HEK293 (cell line): ENCODE measurements around the gene GIT1.

Source experiments
- SALL2 ChIP-seq: fragments of 450-650 bp; formaldehyde crosslinking; IDR thresholded peaks from 2 replicates; pipeline ENCODE4 v1.5.0; 2017; ENCODE audit warnings: missing biosample characterization, mild to moderate bottlenecking, missing genetic modification characterization, borderline replicate concordance
- YY1 ChIP-seq: fragments of 450-650 bp; formaldehyde crosslinking; IDR thresholded peaks from 2 replicates; pipeline ENCODE4 v1.5.1; 2018; ENCODE audit warnings: missing biosample characterization, missing genetic modification characterization
- ZNF114 ChIP-seq: fragments of 450-650 bp; formaldehyde crosslinking; IDR thresholded peaks from 2 replicates; pipeline ENCODE4 v1.5.0; 2017; ENCODE audit warnings: missing biosample characterization, missing genetic modification characterization
- ZNF433 ChIP-seq: fragments of 450-650 bp; formaldehyde crosslinking; IDR thresholded peaks from 2 replicates; pipeline ENCODE4 v1.5.1; 2016; ENCODE audit warnings: missing biosample characterization, missing genetic modification characterization, low read depth
- ZNF544 ChIP-seq: fragments of 450-650 bp; formaldehyde crosslinking; IDR thresholded peaks from 2 replicates; pipeline ENCODE4 v1.5.0; 2017; ENCODE audit warnings: missing biosample characterization, missing genetic modification characterization
- ZNF776 ChIP-seq: fragments of 450-650 bp; formaldehyde crosslinking; IDR thresholded peaks from 2 replicates; pipeline ENCODE4 v1.5.0; 2017; ENCODE audit warnings: missing biosample characterization, missing genetic modification characterization, borderline replicate concordance
- TF ChIP-seq, protein P1 (sequence below): fragments of 450-650 bp; formaldehyde crosslinking; IDR thresholded peaks from 2 replicates; pipeline ENCODE4 v1.5.1; 2016; ENCODE audit warnings: missing biosample characterization, missing genetic modification characterization
- TF ChIP-seq, protein P2 (sequence below): fragments of 450-650 bp; formaldehyde crosslinking; IDR thresholded peaks from 2 replicates; pipeline ENCODE4 v1.5.1; 2016; ENCODE audit warnings: missing biosample characterization, missing genetic modification characterization, low read depth
- TF ChIP-seq, protein P3 (sequence below): fragments of 450-650 bp; formaldehyde crosslinking; IDR thresholded peaks from 2 replicates; pipeline ENCODE4 v1.5.1; 2016; ENCODE audit warnings: missing biosample characterization, missing genetic modification characterization
- TF ChIP-seq, protein P4 (sequence below): fragments of 450-650 bp; formaldehyde crosslinking; IDR thresholded peaks from 2 replicates; pipeline ENCODE4 v1.5.1; 2016; ENCODE audit warnings: missing biosample characterization, missing genetic modification characterization

DNA sequence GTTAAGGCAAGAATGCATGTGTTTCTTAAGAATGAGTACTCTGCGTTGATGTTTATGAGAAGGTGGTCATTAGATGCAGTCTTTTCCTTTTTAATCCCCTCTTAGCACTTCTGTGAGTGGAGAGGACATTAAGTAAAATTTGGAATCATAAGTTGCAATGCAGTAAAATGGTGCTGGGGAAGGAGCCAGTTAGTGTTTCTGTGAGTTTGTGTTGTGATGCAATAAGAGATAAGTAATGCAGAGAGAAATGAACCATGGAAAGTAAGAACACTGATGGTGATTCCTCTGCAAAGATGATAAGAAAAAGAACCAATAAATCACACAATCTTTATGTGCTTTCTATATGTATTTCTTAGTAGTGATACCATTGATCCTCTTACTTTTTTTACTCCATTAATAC, 42.6 kb downstream of the GIT1 start:
- TF ChIP-seq, protein P1, sequence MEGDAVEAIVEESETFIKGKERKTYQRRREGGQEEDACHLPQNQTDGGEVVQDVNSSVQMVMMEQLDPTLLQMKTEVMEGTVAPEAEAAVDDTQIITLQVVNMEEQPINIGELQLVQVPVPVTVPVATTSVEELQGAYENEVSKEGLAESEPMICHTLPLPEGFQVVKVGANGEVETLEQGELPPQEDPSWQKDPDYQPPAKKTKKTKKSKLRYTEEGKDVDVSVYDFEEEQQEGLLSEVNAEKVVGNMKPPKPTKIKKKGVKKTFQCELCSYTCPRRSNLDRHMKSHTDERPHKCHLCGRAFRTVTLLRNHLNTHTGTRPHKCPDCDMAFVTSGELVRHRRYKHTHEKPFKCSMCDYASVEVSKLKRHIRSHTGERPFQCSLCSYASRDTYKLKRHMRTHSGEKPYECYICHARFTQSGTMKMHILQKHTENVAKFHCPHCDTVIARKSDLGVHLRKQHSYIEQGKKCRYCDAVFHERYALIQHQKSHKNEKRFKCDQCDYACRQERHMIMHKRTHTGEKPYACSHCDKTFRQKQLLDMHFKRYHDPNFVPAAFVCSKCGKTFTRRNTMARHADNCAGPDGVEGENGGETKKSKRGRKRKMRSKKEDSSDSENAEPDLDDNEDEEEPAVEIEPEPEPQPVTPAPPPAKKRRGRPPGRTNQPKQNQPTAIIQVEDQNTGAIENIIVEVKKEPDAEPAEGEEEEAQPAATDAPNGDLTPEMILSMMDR = no peak
- TF ChIP-seq ZNF114 (tag by site-specific recombination) (no peak), ZNF433 (no peak), ZNF776 (tag by site-specific recombination) (no peak), YY1 (tag by site-specific recombination) (no peak), ZNF544 (tag by site-specific recombination) (no peak), SALL2 (tag by site-specific recombination) (no peak)
- TF ChIP-seq, protein P2, sequence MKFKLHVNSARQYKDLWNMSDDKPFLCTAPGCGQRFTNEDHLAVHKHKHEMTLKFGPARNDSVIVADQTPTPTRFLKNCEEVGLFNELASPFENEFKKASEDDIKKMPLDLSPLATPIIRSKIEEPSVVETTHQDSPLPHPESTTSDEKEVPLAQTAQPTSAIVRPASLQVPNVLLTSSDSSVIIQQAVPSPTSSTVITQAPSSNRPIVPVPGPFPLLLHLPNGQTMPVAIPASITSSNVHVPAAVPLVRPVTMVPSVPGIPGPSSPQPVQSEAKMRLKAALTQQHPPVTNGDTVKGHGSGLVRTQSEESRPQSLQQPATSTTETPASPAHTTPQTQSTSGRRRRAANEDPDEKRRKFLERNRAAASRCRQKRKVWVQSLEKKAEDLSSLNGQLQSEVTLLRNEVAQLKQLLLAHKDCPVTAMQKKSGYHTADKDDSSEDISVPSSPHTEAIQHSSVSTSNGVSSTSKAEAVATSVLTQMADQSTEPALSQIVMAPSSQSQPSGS (tag by site-specific recombination) = no peak
- TF ChIP-seq, protein P3, sequence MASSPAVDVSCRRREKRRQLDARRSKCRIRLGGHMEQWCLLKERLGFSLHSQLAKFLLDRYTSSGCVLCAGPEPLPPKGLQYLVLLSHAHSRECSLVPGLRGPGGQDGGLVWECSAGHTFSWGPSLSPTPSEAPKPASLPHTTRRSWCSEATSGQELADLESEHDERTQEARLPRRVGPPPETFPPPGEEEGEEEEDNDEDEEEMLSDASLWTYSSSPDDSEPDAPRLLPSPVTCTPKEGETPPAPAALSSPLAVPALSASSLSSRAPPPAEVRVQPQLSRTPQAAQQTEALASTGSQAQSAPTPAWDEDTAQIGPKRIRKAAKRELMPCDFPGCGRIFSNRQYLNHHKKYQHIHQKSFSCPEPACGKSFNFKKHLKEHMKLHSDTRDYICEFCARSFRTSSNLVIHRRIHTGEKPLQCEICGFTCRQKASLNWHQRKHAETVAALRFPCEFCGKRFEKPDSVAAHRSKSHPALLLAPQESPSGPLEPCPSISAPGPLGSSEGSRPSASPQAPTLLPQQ (tag by site-specific recombination) = no peak
- TF ChIP-seq, protein P4, sequence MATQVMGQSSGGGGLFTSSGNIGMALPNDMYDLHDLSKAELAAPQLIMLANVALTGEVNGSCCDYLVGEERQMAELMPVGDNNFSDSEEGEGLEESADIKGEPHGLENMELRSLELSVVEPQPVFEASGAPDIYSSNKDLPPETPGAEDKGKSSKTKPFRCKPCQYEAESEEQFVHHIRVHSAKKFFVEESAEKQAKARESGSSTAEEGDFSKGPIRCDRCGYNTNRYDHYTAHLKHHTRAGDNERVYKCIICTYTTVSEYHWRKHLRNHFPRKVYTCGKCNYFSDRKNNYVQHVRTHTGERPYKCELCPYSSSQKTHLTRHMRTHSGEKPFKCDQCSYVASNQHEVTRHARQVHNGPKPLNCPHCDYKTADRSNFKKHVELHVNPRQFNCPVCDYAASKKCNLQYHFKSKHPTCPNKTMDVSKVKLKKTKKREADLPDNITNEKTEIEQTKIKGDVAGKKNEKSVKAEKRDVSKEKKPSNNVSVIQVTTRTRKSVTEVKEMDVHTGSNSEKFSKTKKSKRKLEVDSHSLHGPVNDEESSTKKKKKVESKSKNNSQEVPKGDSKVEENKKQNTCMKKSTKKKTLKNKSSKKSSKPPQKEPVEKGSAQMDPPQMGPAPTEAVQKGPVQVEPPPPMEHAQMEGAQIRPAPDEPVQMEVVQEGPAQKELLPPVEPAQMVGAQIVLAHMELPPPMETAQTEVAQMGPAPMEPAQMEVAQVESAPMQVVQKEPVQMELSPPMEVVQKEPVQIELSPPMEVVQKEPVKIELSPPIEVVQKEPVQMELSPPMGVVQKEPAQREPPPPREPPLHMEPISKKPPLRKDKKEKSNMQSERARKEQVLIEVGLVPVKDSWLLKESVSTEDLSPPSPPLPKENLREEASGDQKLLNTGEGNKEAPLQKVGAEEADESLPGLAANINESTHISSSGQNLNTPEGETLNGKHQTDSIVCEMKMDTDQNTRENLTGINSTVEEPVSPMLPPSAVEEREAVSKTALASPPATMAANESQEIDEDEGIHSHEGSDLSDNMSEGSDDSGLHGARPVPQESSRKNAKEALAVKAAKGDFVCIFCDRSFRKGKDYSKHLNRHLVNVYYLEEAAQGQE (tag by site-specific recombination) = no peak
